SJCRH30 (cell line): ENCODE data around the gene ATG5. TPM values are rescaled to one million over a fixed set of nuclear protein-coding genes. Genes with fewer than 3 reads are reported as not detected.
"Not testable (repeated sequence)": the region's sequence is repeated elsewhere in the genome, so short reads cannot be mapped to it uniquely, and the experiment has no call there.

Experiments
- DNase-seq, 2 experiments: peaks; one replicate each; pipeline ENCODE4 v3.0.0-alpha.2; 2015 to 2020
- H3K27ac ChIP-seq: fragments of 250-450 bp; sonication (Bioruptor Pico); 2 replicates; pipeline ENCODE4 v1.5.1; 2020; ENCODE audit warnings: mild to moderate bottlenecking, moderate library complexity
- H3K27me3 ChIP-seq: fragments of 250-450 bp; sonication (Bioruptor Pico); 2 replicates; pipeline ENCODE4 v1.5.1; 2020; ENCODE audit warnings: mild to moderate bottlenecking, moderate library complexity
- H3K36me3 ChIP-seq: fragments of 250-450 bp; sonication (Bioruptor Pico); 2 replicates; pipeline ENCODE4 v1.5.1; 2020; ENCODE audit warnings: mild to moderate bottlenecking, moderate library complexity
- H3K4me1 ChIP-seq: fragments of 250-450 bp; sonication (Bioruptor Pico); 2 replicates; pipeline ENCODE4 v1.5.1; 2020; ENCODE audit warnings: mild to moderate bottlenecking, moderate library complexity
- H3K4me3 ChIP-seq: fragments of 250-450 bp; sonication (Bioruptor Pico); 2 replicates; pipeline ENCODE4 v1.5.1; 2020; ENCODE audit warnings: mild to moderate bottlenecking, moderate library complexity
- H3K9me3 ChIP-seq: fragments of 250-450 bp; sonication (Bioruptor Pico); replicated peaks from 2 replicates; pipeline ENCODE4 v1.5.1; 2020; ENCODE audit warnings: mild to moderate bottlenecking, moderate library complexity
- total RNA-seq: library from RNA; depleted of rRNA; stranded (reverse); fragments of >200 nt; shearing (Covaris generic); gene quantifications from 2 replicates; pipeline ENCODE4 v1.2.3, GENCODE V29; 2014

Gene ATG5
- total RNA-seq, 1 experiment from 2014 or later = 49.1 TPM

GRCh38 chr6:106241498-106241897 lies 84.1 kb downstream of the ATG5 start:
- H3K27ac ChIP-seq = no peak overlapping the region
- H3K27me3 ChIP-seq = no peaks in the 10 kb centered on the region
- no peaks in the 10 kb centered on the region; the same call in 1 of the 2 replicates for H3K36me3 ChIP-seq
- DNase-seq = no peak
- no peaks in the 10 kb centered on the region for H3K9me3 ChIP-seq
- H3K4me1 ChIP-seq = no peaks in the 10 kb centered on the region
- no peak overlapping the region for H3K4me3 ChIP-seq

GRCh38 chr6:106237286-106237685 lies 88.3 kb downstream of the ATG5 start:
- no peak overlapping the region for H3K27ac ChIP-seq
- no peaks in the 10 kb centered on the region for H3K4me1 ChIP-seq
- no peaks in the 10 kb centered on the region for H3K27me3 ChIP-seq
- H3K36me3 ChIP-seq = peaks cover 4% of the 10 kb centered on the region; the same call in 1 of the 2 replicates
- DNase-seq = no peak
- no peak overlapping the region for H3K4me3 ChIP-seq
- 0 out of 2 replicates have a peak, but pooled peaks cover 3% of the 10 kb centered on the region for H3K9me3 ChIP-seq

GRCh38 chr6:106229876-106230445 lies 95.6 kb downstream of the ATG5 start:
- H3K27me3 ChIP-seq, H3K36me3 ChIP-seq, H3K9me3 ChIP-seq, DNase-seq, H3K4me1 ChIP-seq, H3K4me3 ChIP-seq, H3K27ac ChIP-seq: not testable (repeated sequence)

- no peak for DNase-seq
- Histone ChIP-seq H3K27ac (no peak overlapping the region), H3K27me3 (no peaks in the 10 kb centered on the region), H3K9me3 (no peaks in the 10 kb centered on the region), H3K4me3 (no peak overlapping the region), H3K36me3 (no peaks in the 10 kb centered on the region), H3K4me1 (no peaks in the 10 kb centered on the region)
Observed at GRCh38 chr6:106227612-106228507, 97.7 kb downstream of the ATG5 start.

- H3K9me3 ChIP-seq = no peaks in the 10 kb centered on the region
- no peaks in the 10 kb centered on the region for H3K4me1 ChIP-seq
- no peaks in the 10 kb centered on the region for H3K27me3 ChIP-seq
- no peaks in the 10 kb centered on the region for H3K36me3 ChIP-seq
- H3K27ac ChIP-seq = no peak overlapping the region
- H3K4me3 ChIP-seq = no peak overlapping the region
- no peak for DNase-seq
Observed at GRCh38 chr6:106226676-106227075, 98.9 kb downstream of the ATG5 start.

- Histone ChIP-seq H3K27me3 (no peaks in the 10 kb centered on the region), H3K9me3 (no peaks in the 10 kb centered on the region), H3K27ac (no peak overlapping the region), H3K4me3 (no peak overlapping the region), H3K4me1 (no peaks in the 10 kb centered on the region), H3K36me3 (no peaks in the 10 kb centered on the region)
- DNase-seq = no peak
Observed at GRCh38 chr6:106225581-106225980, 100.0 kb downstream of the ATG5 start.

- no peaks in the 10 kb centered on the region for H3K9me3 ChIP-seq
- H3K27ac ChIP-seq = no peak overlapping the region
- no peak overlapping the region for H3K4me3 ChIP-seq
- H3K36me3 ChIP-seq = no peaks in the 10 kb centered on the region
- H3K4me1 ChIP-seq = no peaks in the 10 kb centered on the region
- H3K27me3 ChIP-seq = no peaks in the 10 kb centered on the region
- DNase-seq = peak; percentile 27 to 57
Observed at GRCh38 chr6:106223300-106223930, 102.1 kb downstream of the ATG5 start.

GRCh38 chr6:106220485-106220884 lies 105.1 kb downstream of the ATG5 start:
- no peaks in the 10 kb centered on the region for H3K9me3 ChIP-seq
- H3K4me3 ChIP-seq = no peak overlapping the region
- H3K4me1 ChIP-seq = no peaks in the 10 kb centered on the region
- H3K36me3 ChIP-seq = no peaks in the 10 kb centered on the region; the same call in 1 of the 2 replicates
- H3K27me3 ChIP-seq = no peaks in the 10 kb centered on the region
- DNase-seq = no peak
- no peak overlapping the region for H3K27ac ChIP-seq

GRCh38 chr6:106216527-106216926 lies 109.0 kb downstream of the ATG5 start:
- no peaks in the 10 kb centered on the region for H3K4me1 ChIP-seq
- H3K4me3 ChIP-seq = no peak overlapping the region
- no peak for DNase-seq
- no peaks in the 10 kb centered on the region; the same call in 1 of the 2 replicates for H3K36me3 ChIP-seq
- H3K9me3 ChIP-seq = no peaks in the 10 kb centered on the region
- H3K27me3 ChIP-seq = no peaks in the 10 kb centered on the region
- no peak overlapping the region for H3K27ac ChIP-seq

- Histone ChIP-seq H3K9me3 (no peaks in the 10 kb centered on the region), H3K27ac (no peak overlapping the region), H3K4me1 (no peaks in the 10 kb centered on the region), H3K27me3 (no peaks in the 10 kb centered on the region), H3K4me3 (no peak overlapping the region), H3K36me3 (no peaks in the 10 kb centered on the region; the same call in 1 of the 2 replicates)
- DNase-seq = no peak
Observed at GRCh38 chr6:106215608-106216007, 110.0 kb downstream of the ATG5 start.

GRCh38 chr6:106214531-106214930 lies 111.0 kb downstream of the ATG5 start:
- Histone ChIP-seq H3K4me3 (no peak overlapping the region), H3K27ac (no peak overlapping the region), H3K4me1 (no peaks in the 10 kb centered on the region), H3K36me3 (no peaks in the 10 kb centered on the region; the same call in 1 of the 2 replicates), H3K27me3 (no peaks in the 10 kb centered on the region), H3K9me3 (no peaks in the 10 kb centered on the region)
- no peak for DNase-seq

- no peak overlapping the region for H3K27ac ChIP-seq
- DNase-seq = no peak
- H3K36me3 ChIP-seq = no peaks in the 10 kb centered on the region; the same call in 1 of the 2 replicates
- H3K4me3 ChIP-seq = no peak overlapping the region
- no peaks in the 10 kb centered on the region for H3K27me3 ChIP-seq
- no peaks in the 10 kb centered on the region for H3K4me1 ChIP-seq
- no peaks in the 10 kb centered on the region for H3K9me3 ChIP-seq
Observed at GRCh38 chr6:106213660-106214289, 111.8 kb downstream of the ATG5 start.

GRCh38 chr6:106212576-106212975 lies 113.0 kb downstream of the ATG5 start:
- DNase-seq = no peak
- no peaks in the 10 kb centered on the region for H3K9me3 ChIP-seq
- no peaks in the 10 kb centered on the region; the same call in 1 of the 2 replicates for H3K36me3 ChIP-seq
- no peak overlapping the region for H3K4me3 ChIP-seq
- no peaks in the 10 kb centered on the region for H3K4me1 ChIP-seq
- no peak overlapping the region for H3K27ac ChIP-seq
- H3K27me3 ChIP-seq = no peaks in the 10 kb centered on the region

GRCh38 chr6:106206905-106207304 lies 118.7 kb downstream of the ATG5 start:
- H3K9me3 ChIP-seq = no peaks in the 10 kb centered on the region
- DNase-seq = no peak
- H3K36me3 ChIP-seq = no peaks in the 10 kb centered on the region
- H3K27me3 ChIP-seq = no peaks in the 10 kb centered on the region
- no peaks in the 10 kb centered on the region for H3K4me1 ChIP-seq
- no peak overlapping the region for H3K4me3 ChIP-seq
- H3K27ac ChIP-seq = no peak overlapping the region

- Histone ChIP-seq H3K36me3 (no peaks in the 10 kb centered on the region), H3K27me3 (no peaks in the 10 kb centered on the region), H3K4me3 (no peak overlapping the region), H3K9me3 (no peaks in the 10 kb centered on the region), H3K27ac (no peak overlapping the region), H3K4me1 (no peaks in the 10 kb centered on the region)
- no peak for DNase-seq
Observed at GRCh38 chr6:106204961-106205360, 120.6 kb downstream of the ATG5 start.
